Cardiac septum (tissue), 1 donor: ENCODE results near the gene ARID1A. TPM values are rescaled to one million over a fixed set of nuclear protein-coding genes. Genes with fewer than 3 reads are reported as not detected.
A peak's percentile ranks its signal among the peaks of the same experiment; 100 is the strongest.
"Not testable (repeated sequence)": the region's sequence is repeated elsewhere in the genome, so short reads cannot be mapped to it uniquely, and the experiment has no call there.

Experiments used
- DNase-seq: peaks from one replicate; pipeline ENCODE4 v3.0.0-alpha.2; 2020; ENCODE audit warnings: low spot score
- intact Hi-C: fragments of 100-400 bp; cut with DNase I; formaldehyde crosslinking; loops from one replicate; pipeline ENCODE4 v1.14.0; 2022
- long read RNA-seq: library from polyadenylated mRNA; unstranded; transcript quantifications from one replicate; pipeline ENCODE4 v2.0.0, GENCODE V29; 2021
- total RNA-seq: library from RNA; stranded (reverse); fragmentation: NEBNext Ultra II Directional; extraction: Animal tissue kit (Norgen Biotek cat#: 25700); gene quantifications from one replicate; pipeline ENCODE4 v1.2.1, GENCODE V29; 2021
- donor health status: DM: no; HTN: no; CAD: no.

ARID1A gene
- total RNA-seq: 52.1 TPM
- long read RNA-seq, transcript ARID1A-217 (1 exons, 3,046 nt): major isoform, 20 of 68 reads
- long read RNA-seq, partial matches to known transcripts: 43 of 68 reads
- long read RNA-seq, other reads (novel, unspliced or antisense): 4 of 68 reads

DNA sequence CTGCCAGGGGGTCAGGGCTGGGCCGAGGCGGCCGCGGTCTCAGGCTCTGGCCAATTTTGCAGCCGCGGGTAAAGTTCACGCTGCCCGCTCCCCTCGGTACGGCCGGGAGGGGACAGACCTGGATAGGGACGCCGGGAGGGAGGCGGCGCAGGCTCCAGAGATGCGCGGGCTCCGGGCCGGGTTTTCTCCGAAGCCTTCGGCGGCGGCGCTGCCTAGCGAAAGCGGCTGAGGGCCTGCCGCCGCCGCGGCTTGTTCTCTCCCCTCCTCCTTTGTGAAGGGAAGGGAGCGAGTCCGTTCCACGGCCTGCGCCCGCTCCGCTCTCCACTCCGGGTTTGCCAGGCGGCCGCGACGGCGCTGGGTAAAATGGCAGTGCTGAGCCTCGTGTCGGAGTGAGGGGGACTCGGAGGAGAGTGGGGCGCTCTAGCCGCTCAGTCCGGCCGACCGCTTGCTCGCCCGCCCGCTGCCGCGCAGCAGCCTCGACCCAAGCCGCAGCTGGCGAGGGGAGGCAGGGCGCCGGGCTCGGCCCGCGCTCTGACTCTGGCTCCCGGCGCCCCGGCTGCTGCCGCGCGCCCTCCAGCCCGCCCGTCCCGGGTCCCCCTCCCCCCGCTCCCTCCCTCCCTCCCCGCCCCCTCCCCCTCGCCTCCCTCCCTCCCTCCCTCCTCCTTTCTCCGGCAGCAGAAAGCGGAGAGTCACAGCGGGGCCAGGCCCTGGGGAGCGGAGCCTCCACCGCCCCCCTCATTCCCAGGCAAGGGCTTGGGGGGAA is at the start of gene ARID1A:
Gene ARID1A (plus strand): TSS at position 660 of the 763 bp plus-strand sequence. CDS start 389 bp downstream, outside the sequence.
- intact Hi-C loops: loop anchor here (1.0 kb wide), 1 partner anchor 93 kb away; no protein-coding TSS in a partner anchor

GRCh38 chr1:26664802-26665201 is 31.0 kb upstream of the ARID1A start:
- DNase-seq: no peak
- intact Hi-C loops: no loop called here

More for the DNA sequence above, at the start of gene ARID1A:
- DNase-seq: peak; percentile 97

- intact Hi-C loops: no loop called here
- DNase-seq: no peak
Observed at GRCh38 chr1:26666855-26667254, 29.0 kb upstream of the ARID1A start.

GRCh38 chr1:26668106-26668786 is 27.6 kb upstream of the ARID1A start:
- intact Hi-C loops, DNase-seq: not testable (repeated sequence)

GRCh38 chr1:26677306-26678115 is 18.3 kb upstream of the ARID1A start:
- intact Hi-C loops: no loop called here
- peak; percentile 88 for DNase-seq

DNA sequence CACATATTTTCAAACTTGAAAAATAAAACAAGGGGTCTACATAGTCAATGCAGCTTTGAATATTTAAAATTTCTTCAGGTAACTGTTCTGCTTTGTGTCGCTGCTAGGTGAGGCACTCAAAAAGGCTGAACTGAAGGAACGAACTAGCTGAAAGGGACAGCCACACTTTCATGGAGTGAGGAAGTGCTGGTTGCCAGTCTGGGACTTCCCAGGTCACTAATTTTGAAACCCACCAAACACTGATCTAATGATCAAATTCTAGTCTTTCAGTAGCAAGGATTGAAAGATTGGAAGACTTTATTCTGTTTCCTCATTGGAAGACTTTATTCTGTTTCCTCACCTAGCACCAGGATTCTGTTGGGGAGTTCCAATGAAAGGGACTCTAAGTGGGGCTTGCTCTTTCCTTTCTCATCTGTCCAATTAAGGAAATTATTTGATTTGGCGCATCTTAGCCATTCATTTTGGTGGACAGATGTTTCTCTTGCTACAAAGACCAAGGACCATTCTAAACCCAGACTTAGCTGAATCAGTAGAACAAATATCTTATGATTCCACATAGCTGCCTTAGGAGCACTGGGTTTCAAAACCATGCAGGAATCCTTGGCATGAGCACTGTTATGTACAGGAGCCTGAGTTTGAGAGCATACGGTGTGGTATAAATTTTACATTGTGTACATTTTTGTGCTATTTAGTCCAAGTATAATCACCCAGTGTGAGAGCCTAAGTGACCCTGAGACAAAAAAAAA is 10.9 kb upstream of the ARID1A start:
- intact Hi-C loops: no loop called here

DNA sequence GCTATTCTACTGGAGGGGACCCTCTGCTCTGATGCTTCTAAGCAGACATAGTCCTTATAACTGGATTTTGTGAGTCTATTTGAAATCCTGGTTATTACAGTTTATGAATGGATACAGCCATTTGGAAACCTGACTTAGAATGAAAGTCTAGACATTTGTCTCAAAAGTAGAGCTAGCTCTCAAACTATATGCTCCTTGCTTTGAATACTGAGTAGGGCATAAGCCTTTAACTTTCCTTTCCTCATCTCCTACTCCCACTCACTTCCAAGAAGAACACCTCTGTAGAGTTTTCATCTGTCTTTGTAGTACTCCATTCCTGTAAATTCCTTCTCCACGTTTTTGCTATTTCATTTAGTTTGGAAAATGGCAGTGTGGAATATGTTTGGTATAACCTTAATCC is 9.0 kb upstream of the ARID1A start:
- intact Hi-C loops: no loop called here
- no peak for DNase-seq

More for the DNA sequence above, 10.9 kb upstream of the ARID1A start:
- DNase-seq: no peak

DNA sequence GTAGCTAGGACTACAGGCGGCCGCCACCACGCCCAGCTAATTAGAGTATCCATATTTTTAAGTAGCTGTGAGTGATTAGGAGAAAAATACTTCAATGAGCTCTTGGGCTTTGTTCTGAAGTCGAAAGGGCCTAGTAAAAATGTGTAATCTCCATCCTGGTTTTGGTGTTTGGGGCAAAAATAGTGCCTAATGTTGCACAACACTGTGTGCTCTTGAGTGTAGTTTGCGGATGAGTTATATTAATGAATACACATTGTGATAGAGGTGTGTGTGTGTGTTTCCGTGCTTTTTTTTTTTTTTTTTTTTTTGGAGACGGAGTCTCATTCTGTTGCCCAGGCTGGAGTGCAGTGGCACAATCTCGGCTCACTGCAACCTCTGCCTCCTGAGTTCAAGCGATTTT is 6.3 kb upstream of the ARID1A start:
- DNase-seq: no peak
- intact Hi-C loops: no loop called here

DNA sequence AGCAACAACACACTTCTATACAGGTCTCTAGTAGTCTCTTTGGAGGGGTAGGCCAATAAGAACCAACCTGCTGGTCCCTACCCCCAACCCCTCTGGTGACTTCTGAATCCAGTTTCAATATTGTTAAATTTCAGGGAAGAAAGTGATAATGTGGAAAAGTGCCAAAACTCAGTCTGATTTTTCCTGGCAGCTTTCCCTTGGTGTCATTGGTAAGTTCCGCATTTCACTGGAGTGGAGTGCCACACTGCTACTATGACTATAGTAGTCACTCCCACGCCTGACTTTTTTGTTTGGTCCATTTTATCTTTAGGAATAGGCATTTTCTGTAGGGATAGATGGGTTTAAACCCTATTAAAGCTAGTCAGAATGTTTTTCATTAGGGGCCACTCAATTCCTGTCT is 5.7 kb upstream of the ARID1A start:
- no peak for DNase-seq
- intact Hi-C loops: loop anchor here (5.0 kb wide), 1 partner anchor 52 kb away; no protein-coding TSS in a partner anchor

DNA sequence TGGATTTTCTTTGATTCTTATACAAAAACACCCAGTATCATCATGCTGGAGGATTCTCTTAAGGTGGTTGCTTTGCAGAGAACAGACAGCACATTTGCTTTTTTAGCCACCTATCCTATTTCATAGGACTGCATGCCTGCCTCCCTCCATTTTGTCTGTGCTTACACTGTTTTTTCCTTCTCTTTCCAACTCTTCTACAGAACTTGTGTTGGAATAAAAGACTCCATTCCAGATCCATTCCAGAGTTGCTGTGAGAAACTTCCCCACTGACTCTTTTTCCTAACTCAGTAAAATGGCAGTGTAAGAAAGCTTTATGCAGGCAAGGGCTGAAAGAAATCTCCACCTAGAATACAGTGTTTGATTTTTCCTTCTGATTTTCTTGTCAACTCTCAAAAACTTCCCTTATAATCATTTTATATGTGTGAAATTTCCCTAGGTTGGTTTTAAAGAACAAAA is 5.2 kb upstream of the ARID1A start:
- no peak for DNase-seq
- intact Hi-C loops: loop anchor here (5.0 kb wide), 1 partner anchor 52 kb away; no protein-coding TSS in a partner anchor

DNA sequence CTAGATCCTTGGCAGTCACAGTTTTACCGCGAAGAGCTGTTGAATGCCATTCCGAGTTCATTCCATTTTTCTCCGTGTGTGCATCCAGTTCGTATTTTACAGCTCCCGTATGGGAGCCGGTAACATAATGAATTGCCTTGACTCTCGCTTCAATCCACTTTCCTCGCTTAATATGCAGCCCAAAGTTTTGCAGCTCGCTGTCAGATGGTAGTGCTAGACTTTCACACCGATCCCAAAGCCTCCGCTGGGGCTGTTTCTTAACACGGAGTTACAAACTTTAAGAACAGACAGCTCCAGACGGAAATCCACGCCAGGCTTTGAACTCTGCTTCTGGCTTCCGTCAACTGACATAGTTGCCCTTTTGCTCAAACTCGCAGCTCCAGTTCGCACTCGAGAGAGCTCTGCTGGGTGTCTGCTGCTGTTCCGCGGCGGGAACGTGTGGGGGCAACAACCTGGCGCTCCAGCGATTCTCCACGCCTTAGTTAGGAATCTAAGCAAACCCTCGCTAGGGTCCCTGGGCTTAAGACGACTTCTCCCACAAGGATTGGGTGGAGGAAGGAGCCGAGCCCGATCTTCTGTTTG is 3.5 kb upstream of the ARID1A start:
- intact Hi-C loops: loop anchor here (5.0 kb wide), 1 partner anchor 50 kb away; no protein-coding TSS in a partner anchor
- DNase-seq: peak; percentile 90

DNA sequence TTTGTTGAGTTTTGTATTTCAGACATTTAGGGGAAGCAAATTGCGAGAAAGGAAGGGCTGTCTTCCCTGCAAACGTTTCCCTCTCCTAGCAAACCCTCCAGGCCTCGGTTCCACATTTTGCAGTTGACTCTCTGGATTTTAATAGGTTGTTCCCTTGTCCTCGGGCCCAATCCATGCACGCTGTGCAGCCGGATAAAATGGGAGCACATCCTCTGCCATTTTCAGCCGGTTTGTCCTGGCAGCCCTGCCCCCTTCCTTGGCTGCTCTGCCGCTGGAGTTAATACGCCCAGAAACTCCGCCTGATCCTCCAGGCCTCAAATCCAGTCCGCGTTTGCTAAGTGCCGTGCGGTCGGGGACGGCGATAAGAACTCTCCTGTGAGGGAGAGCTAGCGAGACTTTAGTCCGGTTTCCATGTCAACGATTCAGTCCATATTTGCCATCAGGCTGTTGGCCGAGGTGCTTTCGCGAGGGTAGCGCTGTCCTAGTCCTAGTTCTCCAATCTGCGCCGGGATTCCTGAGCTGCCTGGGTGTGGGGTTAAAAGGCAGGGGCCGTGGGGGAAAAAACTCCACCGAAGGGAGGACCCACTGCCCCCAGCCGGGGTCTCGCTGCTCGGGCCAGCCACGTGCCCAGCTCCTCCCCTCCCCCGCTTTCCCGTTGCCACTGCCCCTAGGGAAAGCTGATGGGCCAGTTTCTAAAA is 2.9 kb upstream of the ARID1A start:
- DNase-seq: peak; percentile 96
- intact Hi-C loops: loop anchor here (5.0 kb wide), 1 partner anchor 49 kb away; no protein-coding TSS in a partner anchor

DNA sequence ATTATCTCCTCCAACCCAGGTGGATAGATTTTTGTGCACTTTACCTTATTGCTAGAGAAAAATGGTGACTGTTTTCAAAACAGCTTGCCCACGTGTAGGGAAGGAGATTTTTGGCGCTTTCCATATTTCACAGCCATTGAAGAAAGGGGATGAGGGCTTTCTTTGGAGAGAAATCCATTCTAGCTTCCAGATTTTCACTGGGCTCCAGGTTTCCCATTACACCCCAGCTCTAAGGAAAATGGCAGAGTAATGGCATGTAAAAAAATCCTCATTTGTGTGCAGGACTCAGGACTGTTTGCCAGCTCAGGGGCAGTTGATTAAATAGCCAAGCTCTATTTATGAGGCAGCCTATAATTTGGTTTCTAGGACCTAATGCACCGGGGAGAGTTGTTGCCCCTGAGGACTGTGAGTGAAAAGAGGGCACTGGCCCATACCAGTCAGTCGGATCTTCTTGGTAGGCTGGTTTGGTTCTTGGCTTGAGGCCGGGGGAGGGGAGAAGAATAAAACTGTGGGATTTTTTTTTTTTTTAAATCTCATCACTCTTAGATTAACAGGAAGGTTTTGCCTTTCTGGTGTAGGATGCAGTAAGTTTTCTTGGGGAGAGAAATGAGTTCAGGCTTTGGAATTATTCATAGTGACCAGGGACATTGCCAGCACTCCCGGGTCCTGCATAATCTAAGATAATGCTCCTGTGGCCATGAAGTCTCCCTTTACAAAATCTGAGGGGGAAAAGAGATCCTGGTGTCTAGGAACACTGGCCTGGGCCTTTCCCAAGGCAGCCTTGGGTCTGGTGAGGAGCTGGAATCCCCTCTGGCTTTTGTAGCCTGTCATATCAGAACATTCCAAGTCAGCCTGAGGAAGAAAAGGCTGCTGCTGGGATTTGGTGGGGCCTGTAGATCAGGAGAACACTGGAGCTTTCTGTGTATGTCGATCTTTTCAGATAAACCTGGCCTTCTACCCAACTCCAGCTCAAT is 1.9 kb upstream of the ARID1A start:
- DNase-seq: no peak
- intact Hi-C loops: loop anchor here (5.0 kb wide), 1 partner anchor 48 kb away; no protein-coding TSS in a partner anchor

DNA sequence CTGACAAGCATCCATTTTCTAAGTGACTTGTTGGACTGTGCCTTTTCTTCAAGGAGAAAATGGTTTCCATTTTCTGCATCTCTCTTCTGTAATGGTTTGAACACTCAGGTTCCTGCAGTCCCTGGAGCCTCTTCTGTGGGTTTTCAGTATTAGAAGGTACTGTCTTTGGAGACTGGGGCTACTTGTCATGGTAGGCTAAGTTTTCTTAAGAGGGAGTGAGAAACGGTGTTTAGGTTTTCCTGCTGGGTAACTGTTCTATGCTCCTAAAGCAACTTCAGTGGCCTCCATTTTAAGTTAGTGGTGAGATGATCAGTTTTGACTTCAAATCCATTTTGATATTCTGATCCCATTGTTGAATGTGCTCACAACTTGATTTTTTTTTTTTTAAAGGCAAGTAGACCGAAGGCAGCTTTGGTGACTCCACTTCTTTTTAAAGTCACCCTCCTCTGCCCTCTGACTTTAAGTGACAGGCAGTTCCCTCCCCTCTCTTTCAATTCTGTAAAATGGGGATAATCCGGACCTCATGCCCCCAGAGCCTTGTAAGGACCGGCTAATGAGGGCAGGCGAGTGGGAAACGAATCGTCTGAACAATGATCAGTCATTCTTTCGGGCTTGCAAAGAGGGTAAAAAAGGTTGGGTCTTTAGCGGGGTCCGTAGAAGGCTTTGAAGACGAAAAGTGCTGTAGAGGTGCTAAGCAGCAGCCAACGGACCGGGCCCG is 1.0 kb upstream of the ARID1A start:
- intact Hi-C loops: loop anchor here (1.0 to 5.0 kb wide), 2 partner anchors 48 to 94 kb away; no protein-coding TSS in a partner anchor

DNA sequence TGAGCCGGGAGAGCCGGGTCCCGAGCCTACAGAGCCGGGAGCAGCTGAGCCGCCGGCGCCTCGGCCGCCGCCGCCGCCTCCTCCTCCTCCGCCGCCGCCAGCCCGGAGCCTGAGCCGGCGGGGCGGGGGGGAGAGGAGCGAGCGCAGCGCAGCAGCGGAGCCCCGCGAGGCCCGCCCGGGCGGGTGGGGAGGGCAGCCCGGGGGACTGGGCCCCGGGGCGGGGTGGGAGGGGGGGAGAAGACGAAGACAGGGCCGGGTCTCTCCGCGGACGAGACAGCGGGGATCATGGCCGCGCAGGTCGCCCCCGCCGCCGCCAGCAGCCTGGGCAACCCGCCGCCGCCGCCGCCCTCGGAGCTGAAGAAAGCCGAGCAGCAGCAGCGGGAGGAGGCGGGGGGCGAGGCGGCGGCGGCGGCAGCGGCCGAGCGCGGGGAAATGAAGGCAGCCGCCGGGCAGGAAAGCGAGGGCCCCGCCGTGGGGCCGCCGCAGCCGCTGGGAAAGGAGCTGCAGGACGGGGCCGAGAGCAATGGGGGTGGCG is 371 bp downstream of the ARID1A start:
- intact Hi-C loops: no loop called here
- no peak for DNase-seq

More for the DNA sequence above, 1.0 kb upstream of the ARID1A start:
- no peak for DNase-seq
